Activated naive CD8-positive, alpha-beta T cell (primary cell): ENCODE measurements around the gene CLMN.
"Not testable (repeated sequence)": the region's sequence is repeated elsewhere in the genome, so short reads cannot be mapped to it uniquely, and the experiment has no call there.

ENCODE experiments used
- H3K27ac Mint-ChIP-seq: one replicate; pipeline ENCODE4 v1.8.0; 2021; ENCODE audit warnings: mixed read lengths
- H3K27me3 Mint-ChIP-seq: one replicate; pipeline ENCODE4 v1.8.0; 2021; ENCODE audit warnings: mixed read lengths
- H3K36me3 Mint-ChIP-seq: one replicate; pipeline ENCODE4 v1.8.0; 2021; ENCODE audit warnings: mixed read lengths
- H3K4me1 Mint-ChIP-seq: one replicate; pipeline ENCODE4 v1.8.0; 2021; ENCODE audit warnings: low read depth, mixed read lengths
- H3K4me3 Mint-ChIP-seq: one replicate; pipeline ENCODE4 v1.8.0; 2021; ENCODE audit warnings: mild to moderate bottlenecking, mixed read lengths
- H3K9me3 Mint-ChIP-seq: one replicate; pipeline ENCODE4 v1.8.0; 2021; ENCODE audit warnings: low read depth, mixed read lengths

Gene CLMN

GRCh38 chr14:95283802-95284201 lies 35.9 kb downstream of the CLMN start:
- not testable (repeated sequence) for H3K9me3 Mint-ChIP-seq, H3K4me3 Mint-ChIP-seq, H3K36me3 Mint-ChIP-seq, H3K27me3 Mint-ChIP-seq, H3K4me1 Mint-ChIP-seq, H3K27ac Mint-ChIP-seq

GRCh38 chr14:95282986-95283380 lies 36.7 kb downstream of the CLMN start:
- H3K27me3 Mint-ChIP-seq, H3K4me1 Mint-ChIP-seq, H3K27ac Mint-ChIP-seq, H3K36me3 Mint-ChIP-seq, H3K9me3 Mint-ChIP-seq, H3K4me3 Mint-ChIP-seq: not testable (repeated sequence)

- H3K4me1 Mint-ChIP-seq: no peaks in the 10 kb centered on the region
- H3K27me3 Mint-ChIP-seq: no peaks in the 10 kb centered on the region
- no peaks in the 10 kb centered on the region for H3K36me3 Mint-ChIP-seq
- H3K4me3 Mint-ChIP-seq: no peak overlapping the region
- H3K9me3 Mint-ChIP-seq: no peaks in the 10 kb centered on the region
- no peak overlapping the region for H3K27ac Mint-ChIP-seq
These were observed 37.2 kb downstream of the CLMN start for GRCh38 chr14:95282354-95282985.

GRCh38 chr14:95281560-95282176 lies 38.0 kb downstream of the CLMN start:
- no peak overlapping the region for H3K27ac Mint-ChIP-seq
- H3K36me3 Mint-ChIP-seq: no peaks in the 10 kb centered on the region
- H3K9me3 Mint-ChIP-seq: no peaks in the 10 kb centered on the region
- H3K27me3 Mint-ChIP-seq: no peaks in the 10 kb centered on the region
- H3K4me1 Mint-ChIP-seq: no peaks in the 10 kb centered on the region
- H3K4me3 Mint-ChIP-seq: no peak overlapping the region

GRCh38 chr14:95275494-95275893 lies 44.2 kb downstream of the CLMN start:
- Mint-ChIP-seq H3K36me3 (no peaks in the 10 kb centered on the region), H3K9me3 (no peaks in the 10 kb centered on the region), H3K27me3 (peaks cover 1% of the 10 kb centered on the region), H3K4me3 (no peak overlapping the region), H3K4me1 (no peaks in the 10 kb centered on the region), H3K27ac (no peak overlapping the region)

GRCh38 chr14:95274874-95275273 lies 44.8 kb downstream of the CLMN start:
- Mint-ChIP-seq H3K27ac (no peak overlapping the region), H3K9me3 (no peaks in the 10 kb centered on the region), H3K4me1 (no peaks in the 10 kb centered on the region), H3K36me3 (no peaks in the 10 kb centered on the region), H3K27me3 (peaks cover 1% of the 10 kb centered on the region), H3K4me3 (no peak overlapping the region)

GRCh38 chr14:95274279-95274678 lies 45.4 kb downstream of the CLMN start:
- H3K27me3 Mint-ChIP-seq: peaks cover 1% of the 10 kb centered on the region
- H3K4me3 Mint-ChIP-seq: no peak overlapping the region

GRCh38 chr14:95273001-95273978 lies 46.4 kb downstream of the CLMN start:
- no peaks in the 10 kb centered on the region for H3K36me3 Mint-ChIP-seq
- no peaks in the 10 kb centered on the region for H3K9me3 Mint-ChIP-seq
- H3K27me3 Mint-ChIP-seq: peaks cover 1% of the 10 kb centered on the region
- H3K4me1 Mint-ChIP-seq: peaks cover 1% of the 10 kb centered on the region
- no peak overlapping the region for H3K4me3 Mint-ChIP-seq
- no peak overlapping the region for H3K27ac Mint-ChIP-seq

More at GRCh38 chr14:95274279-95274678, 45.4 kb downstream of the CLMN start:
- H3K9me3 Mint-ChIP-seq: no peaks in the 10 kb centered on the region
- no peaks in the 10 kb centered on the region for H3K4me1 Mint-ChIP-seq
- H3K27ac Mint-ChIP-seq: no peak overlapping the region
- H3K36me3 Mint-ChIP-seq: no peaks in the 10 kb centered on the region

GRCh38 chr14:95272057-95272456 lies 47.7 kb downstream of the CLMN start:
- H3K27ac Mint-ChIP-seq: no peak overlapping the region
- no peaks in the 10 kb centered on the region for H3K9me3 Mint-ChIP-seq
- peaks cover 14% of the 10 kb centered on the region for H3K4me1 Mint-ChIP-seq
- H3K4me3 Mint-ChIP-seq: no peak overlapping the region
- H3K36me3 Mint-ChIP-seq: no peaks in the 10 kb centered on the region
- H3K27me3 Mint-ChIP-seq: peaks cover 1% of the 10 kb centered on the region

GRCh38 chr14:95270203-95270602 lies 49.5 kb downstream of the CLMN start:
- Mint-ChIP-seq H3K27me3 (no peaks in the 10 kb centered on the region), H3K4me1 (peaks cover 30% of the 10 kb centered on the region), H3K27ac (no peak overlapping the region), H3K9me3 (no peaks in the 10 kb centered on the region), H3K36me3 (no peaks in the 10 kb centered on the region), H3K4me3 (no peak overlapping the region)

- Mint-ChIP-seq H3K9me3 (no peaks in the 10 kb centered on the region), H3K4me1 (peaks cover 34% of the 10 kb centered on the region), H3K4me3 (no peak overlapping the region), H3K27ac (no peak overlapping the region), H3K36me3 (no peaks in the 10 kb centered on the region), H3K27me3 (no peaks in the 10 kb centered on the region)
These were observed 50.2 kb downstream of the CLMN start for GRCh38 chr14:95269493-95269892.

- Mint-ChIP-seq H3K27ac (no peak overlapping the region), H3K4me3 (no peak overlapping the region), H3K36me3 (no peaks in the 10 kb centered on the region), H3K27me3 (no peaks in the 10 kb centered on the region), H3K9me3 (no peaks in the 10 kb centered on the region), H3K4me1 (peaks cover 34% of the 10 kb centered on the region)
These were observed 51.4 kb downstream of the CLMN start for GRCh38 chr14:95268350-95268749.

GRCh38 chr14:95267306-95267705 lies 52.4 kb downstream of the CLMN start:
- H3K27ac Mint-ChIP-seq: peak overlapping the region; percentile 13
- H3K4me3 Mint-ChIP-seq: peak overlapping the region; percentile 6
- H3K4me1 Mint-ChIP-seq: peaks cover 34% of the 10 kb centered on the region
- no peaks in the 10 kb centered on the region for H3K9me3 Mint-ChIP-seq
- H3K36me3 Mint-ChIP-seq: no peaks in the 10 kb centered on the region
- no peaks in the 10 kb centered on the region for H3K27me3 Mint-ChIP-seq

GRCh38 chr14:95265106-95266094 lies 54.3 kb downstream of the CLMN start:
- Mint-ChIP-seq H3K9me3 (no peaks in the 10 kb centered on the region), H3K36me3 (no peaks in the 10 kb centered on the region), H3K4me3 (peak overlapping the region; percentile 21), H3K27me3 (no peaks in the 10 kb centered on the region), H3K27ac (peak overlapping the region; percentile 74), H3K4me1 (peaks cover 42% of the 10 kb centered on the region)
